Stimulated activated CD4-positive, alpha-beta T cell treated with anti-CD3 and anti-CD28 coated beads, Interleukin-4, amount 100 ng/mL, for 1 hour (primary cell): ENCODE results near the gene MRPL37.

Experiments
- DNase-seq: peaks from one replicate; pipeline ENCODE4 v3.0.0-alpha.2; 2020

Gene MRPL37

DNA sequence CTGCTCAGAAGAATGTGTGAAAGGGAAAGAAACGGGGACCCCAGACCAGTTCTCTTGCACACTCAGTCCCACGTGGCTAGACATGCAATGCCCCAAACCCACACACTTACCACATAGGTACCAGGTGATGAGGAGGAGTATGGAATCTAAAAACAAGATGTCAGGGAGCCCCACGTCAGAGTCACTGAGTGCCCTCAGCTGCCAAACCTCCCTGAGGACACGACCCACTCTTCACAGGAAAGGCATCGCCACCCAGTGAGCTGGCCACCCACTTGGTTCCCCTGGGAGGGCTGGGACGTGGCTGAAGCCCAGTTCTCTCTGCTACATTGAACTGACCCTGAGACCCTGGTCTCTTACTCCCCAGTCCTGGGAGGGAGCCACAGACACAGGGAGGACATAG is 41.4 kb downstream of the MRPL37 start:
- no peak for DNase-seq

DNA sequence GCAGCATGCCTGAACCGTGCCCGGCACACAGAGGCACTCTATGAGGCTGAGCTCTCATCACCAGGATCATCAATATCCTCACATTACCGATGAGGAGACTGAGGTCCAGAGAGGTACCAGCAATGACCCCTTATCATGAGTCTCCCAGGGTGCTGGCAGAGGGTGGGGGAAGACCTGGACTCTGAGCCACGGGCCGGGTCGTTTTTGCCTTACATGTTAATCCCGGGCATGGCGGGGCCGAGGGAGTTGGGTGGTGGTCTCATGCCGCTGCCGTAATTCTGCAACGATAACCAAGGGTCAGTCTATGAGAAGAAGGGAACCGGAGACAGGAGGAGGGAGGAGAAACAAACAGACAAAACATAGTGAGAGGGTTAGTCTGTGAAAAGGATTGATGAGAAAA is 43.1 kb downstream of the MRPL37 start:
- DNase-seq = no peak

DNA sequence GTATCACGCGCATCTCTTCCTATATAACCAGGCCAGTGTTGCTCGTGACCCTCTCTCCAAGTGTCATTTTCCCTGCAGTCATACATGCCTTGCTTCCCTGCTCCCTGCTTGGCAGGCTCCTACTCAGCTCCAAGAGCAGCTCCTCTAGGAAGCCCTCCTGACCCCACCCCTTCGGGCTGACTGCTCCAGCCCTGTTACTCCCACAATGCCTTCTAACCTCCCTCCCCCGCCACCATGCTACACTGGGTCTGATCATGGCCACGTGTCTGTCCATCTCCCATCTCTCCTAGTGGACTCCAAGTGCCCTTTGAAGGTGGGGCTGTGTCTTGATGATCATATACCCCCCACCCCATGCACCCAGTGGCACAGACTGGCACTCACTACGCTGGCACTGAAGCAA is 44.7 kb downstream of the MRPL37 start:
- DNase-seq = no peak

DNA sequence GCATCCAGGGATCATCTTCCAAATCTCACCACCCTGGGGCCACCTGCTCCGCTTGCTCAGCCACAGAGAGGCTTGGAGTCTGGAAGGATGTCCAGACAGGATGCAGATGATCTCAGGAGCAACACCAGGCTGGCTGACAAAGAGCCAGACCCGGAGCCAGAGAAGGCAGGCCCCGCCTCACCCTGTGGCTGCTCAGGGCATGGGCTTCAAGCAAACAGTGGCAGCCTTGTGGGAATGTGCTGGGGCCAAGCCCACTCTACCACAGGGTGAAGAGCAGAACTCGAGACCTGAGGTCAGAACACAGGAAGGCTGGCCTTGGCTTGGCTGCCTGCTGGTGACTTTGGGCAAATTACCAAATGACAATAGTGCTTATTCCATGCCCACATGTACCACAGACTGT is 45.5 kb downstream of the MRPL37 start:
- DNase-seq = no peak

DNA sequence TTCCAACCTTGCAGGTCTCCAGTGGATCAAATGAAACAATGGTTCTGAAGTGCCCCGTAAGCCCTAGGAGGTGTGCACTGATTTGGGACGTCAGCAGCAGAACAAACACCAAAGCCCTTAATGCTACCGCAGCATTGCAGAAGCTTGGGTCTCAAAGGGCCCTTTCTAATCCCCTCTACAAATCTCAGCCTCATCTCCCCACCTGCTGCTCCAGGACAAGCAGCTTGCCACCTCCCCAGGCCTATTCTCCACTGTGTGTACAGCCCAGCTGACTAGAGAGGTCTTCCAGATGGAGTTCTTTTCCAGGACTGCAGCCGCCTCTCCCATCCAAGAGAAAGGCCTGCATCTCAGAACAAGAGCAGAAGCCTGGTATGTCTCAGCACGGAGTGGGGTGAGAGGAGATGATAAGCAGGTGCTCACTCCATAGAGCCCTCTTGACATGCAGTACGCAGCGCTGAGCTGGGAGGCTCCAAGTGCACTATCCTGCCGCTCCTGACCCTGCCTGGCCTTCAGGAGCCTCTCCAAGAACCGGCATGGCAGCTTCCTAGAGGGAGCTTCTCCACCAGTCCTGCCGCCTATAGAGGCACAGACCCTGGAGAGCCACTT is 46.3 kb downstream of the MRPL37 start:
- no peak for DNase-seq

DNA sequence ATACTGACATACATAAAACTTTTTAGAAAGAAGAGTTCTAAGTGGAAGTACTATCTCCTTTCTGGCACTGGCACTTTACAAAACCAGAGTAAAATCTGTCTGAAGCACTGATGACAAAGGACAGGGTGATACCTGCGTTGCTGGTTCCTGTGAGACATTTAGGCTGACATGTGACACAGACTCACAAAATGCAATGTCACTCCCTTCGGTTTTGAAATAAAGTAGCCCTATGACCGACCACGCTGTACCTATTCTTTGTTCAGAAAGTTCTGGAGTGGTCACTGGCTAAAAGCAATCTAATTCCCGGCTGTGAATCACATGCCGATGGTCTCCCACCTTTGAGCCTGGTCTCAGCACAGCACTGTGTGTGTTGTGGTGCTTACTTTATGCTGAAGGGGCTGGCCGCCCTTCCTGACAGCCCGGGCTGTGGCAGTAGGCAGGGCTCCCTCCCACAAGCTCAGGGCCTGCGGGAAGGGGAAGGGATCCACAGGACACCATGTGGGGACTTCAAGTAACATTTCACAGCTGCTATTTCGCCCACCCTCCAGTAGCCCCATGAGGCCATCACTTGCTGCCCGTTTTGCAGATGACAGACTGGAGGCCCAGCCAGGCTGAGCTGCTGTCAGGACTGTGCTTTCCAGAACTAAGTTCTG is 48.0 kb downstream of the MRPL37 start:
- no peak for DNase-seq

DNA sequence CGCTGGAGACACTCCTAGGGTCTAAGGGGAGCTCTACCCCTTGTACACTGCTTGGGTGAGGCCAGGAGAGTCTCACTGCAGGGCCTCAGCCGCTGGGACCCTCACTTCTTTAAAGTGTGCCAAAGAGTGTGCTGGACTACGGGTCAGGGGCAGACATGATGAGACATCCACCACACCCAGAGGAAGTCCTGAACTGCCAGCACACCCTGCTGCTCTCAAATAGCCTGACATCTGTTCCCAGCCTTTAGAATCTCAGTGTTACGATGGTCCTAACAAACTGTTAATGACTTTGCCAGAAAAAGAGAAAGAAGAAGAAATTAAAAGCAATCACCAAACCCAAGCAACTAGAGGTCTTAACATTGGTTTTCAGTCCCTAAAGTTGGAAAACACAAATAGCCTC is 49.0 kb downstream of the MRPL37 start:
- DNase-seq = no peak

DNA sequence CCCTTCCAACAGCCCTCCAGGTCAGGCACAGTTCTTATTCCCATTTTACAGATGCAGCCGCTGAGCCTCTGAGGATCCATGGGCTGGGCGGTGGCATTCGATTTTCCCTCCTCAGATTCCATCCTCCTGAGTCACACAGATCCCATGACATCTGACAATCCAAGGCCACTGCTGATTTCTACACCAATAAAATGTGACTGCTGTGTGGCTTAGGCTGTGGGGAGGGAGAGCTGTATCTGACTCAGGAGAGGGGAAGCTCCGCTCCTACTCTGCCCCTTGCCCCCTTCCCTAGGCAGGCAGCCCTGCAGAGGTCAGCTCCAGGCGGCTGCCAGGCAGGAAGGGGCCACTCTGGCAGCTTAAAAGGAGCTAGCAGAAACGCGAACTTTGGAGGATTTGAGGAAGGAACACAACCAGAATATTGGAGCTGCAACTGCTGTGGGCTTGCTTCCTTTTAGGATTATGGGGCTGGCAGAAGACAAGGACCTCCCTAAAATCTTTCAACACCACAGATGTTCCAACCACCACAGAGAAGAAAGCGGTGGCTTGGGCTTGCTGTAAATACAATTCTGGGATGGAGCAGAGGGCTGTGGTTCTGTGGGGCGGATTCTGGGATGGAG is 50.0 kb downstream of the MRPL37 start:
- DNase-seq = no peak

DNA sequence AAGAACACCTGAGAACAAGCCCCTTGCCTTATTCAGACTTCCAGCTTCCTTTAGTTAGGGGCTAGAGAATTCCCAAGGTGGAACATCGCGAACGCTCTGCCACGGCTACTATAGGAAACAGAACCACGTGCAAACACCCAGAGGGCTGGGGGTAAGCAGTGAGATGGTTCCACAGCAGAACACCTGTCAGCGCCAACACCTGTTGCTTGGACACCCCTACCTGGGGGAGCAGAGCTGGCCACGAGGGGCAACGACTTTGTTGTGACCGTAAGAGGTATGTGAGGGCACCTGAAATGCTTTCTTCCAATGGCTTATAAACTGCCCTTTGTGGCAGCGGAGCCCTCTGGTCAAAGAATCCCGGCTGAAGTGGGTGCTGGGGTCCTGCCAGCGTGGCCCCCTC is 50.7 kb downstream of the MRPL37 start:
- no peak for DNase-seq

DNA sequence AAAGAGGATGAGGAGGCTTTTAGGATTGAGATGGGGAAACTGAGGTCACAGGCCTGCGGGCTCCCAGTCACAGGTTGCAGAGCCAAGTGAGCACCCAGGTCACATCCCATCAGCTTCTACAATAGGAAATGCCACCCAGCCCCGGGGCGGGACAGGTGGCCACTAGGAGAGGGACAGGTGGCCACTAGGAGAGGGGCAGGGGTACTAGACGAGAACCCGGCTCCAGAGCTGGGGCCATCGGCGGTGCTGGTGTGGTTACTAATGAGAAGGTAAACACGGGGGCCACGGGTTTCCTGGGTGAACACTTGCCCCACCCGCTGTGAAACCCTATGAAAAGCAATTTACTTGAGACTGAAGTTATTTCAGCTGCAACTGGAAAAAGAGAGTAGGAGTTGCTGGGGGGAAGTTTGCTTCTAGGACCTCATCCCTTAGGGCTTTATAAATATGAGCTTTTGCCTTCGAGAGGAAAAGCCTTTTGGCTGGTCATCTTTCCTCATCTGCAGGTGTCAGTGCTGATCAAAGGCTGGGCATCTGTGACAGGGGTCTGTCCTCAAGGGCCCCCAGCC is 52.5 kb downstream of the MRPL37 start:
- DNase-seq = no peak

DNA sequence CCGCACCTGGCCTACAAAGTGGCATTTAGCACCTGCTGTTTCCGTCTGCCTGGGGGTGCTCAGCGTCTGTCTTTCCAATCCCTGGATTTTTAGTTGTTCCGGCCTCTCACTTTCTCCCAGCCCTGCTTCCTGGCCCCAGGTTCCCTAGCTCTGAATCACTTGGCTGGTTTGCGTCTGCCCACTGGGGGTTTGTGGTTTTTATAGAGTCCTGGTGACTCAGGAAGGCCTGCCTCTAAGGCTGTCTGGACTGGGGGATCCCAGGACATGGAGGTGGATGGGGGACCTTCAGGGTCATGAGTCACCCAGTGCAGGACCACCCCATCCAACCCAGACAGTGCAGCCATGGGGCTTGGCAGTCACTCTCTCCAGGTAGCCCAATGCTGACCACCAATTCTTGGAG is 53.5 kb downstream of the MRPL37 start:
- no peak for DNase-seq

DNA sequence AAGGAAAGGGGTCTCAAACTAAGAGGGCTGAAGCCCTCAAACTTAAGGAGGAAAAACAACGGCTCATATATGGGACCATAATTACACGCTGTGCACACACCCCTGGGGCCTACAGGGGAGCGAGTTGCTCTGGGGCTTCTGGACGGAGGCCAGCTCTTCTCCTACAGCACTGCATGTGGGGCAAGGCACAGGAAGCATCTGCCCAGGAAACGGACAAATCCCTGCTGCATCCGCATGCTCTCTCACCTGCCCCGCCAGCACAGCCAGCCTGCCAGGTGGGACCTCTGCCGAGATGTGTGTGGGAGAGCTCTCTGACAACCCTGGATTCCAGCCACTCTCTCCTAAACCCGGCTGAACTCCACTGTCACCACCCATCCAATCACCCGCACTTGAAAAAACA is 54.1 kb downstream of the MRPL37 start:
- DNase-seq = no peak

DNA sequence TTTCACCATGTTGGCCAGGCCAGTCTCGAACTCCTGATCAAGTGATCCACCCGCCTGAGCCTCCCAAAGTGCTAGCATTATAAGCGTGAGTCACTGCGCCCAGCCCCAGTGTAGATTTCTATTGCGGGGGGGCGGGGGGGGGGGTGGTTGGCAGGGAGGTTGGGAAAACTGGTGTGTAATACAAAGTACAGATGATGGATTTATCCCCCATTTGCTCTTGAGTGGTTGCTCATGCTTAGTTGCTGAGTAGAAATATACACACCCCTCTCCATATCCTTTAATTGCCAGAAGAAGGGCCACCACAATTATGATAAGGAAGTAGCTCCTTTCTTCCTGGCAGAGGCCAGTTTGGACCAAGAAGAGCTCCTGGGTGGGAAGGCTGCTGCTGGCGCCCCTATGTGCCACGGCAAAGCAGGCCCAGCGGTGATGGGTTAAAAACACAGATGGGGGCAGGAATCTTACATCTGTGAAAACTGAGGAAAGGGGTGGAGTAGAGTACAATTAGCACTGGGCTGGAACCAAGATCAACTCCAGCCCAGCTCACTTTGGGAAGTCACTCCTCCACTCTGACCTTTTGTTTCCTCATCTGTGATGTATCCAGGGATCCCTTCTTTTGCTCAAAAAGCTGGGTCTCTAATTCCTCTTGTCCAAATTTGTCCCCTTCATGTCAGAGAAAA is 55.2 kb downstream of the MRPL37 start:
- DNase-seq = no peak

DNA sequence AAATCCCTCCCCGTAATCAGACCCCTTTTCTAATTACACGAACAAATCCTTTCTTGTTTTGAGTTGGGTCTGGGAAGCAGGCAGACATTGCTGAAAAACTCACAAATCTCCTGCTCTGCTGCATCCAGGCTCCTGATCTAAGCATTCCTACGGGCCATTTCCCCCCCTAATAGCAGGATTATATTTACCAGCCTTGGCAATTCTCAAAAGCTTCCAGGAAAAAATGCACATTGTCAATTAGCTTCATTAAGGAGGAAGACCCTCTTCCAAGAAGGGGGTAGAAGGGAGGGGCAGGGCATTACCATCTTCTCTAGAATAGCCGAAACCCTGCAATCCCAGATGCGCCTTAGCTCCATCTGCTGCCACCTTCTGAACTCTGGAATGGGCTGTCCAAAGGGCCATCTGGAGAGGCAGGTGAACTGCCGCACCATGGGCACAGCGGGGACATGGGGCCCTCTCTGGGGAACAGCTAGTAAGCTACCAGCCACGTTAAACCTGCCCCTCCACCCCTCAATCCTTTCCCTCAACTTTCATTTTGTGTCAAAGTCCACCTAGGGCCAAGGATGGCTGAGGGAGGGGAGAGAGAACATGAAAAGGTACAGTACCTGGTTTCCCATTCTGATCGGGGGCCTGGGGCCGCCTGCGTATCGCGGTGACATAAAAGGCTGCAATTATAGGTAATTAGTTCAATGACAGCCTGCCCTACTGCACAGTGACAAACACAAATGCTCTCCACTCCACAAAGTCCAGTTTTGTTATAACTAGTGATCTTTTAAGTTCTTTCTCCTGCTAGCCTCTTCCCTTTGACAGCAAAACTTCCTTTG is 56.8 kb downstream of the MRPL37 start:
- DNase-seq = no peak

DNA sequence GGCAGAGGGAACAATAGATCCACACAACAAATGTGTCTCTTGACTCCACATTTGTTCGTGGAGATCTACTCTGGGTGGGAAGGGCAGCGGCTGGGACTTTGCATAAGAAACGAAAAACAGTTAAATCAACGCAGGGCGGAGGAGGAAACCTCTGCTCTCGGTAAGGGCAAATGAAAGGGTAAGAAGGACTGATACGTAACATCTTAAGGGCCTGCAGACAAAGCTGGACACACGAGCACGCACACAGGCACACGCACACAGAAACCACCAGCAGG is 57.3 kb downstream of the MRPL37 start:
- DNase-seq = no peak

DNA sequence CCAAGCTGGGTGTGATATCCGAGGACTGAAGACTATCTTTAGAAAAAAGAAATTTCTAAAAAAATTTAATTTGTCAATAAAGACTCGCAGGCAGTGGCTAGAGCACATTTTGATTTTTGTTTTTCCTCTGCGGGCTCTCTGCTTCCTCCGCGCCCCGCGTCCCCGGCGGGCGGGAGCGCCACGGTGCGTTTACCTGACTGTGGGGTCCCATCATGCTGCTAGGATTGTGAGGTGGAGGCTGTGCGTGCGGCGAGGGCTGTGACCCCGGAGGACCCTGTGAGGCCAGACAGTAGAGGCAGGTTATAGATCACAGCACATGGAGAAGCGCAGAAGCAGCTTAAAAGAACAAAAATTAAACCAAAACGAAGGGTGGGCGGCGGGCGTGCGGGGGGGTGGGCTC is 57.9 kb downstream of the MRPL37 start:
- no peak for DNase-seq

DNA sequence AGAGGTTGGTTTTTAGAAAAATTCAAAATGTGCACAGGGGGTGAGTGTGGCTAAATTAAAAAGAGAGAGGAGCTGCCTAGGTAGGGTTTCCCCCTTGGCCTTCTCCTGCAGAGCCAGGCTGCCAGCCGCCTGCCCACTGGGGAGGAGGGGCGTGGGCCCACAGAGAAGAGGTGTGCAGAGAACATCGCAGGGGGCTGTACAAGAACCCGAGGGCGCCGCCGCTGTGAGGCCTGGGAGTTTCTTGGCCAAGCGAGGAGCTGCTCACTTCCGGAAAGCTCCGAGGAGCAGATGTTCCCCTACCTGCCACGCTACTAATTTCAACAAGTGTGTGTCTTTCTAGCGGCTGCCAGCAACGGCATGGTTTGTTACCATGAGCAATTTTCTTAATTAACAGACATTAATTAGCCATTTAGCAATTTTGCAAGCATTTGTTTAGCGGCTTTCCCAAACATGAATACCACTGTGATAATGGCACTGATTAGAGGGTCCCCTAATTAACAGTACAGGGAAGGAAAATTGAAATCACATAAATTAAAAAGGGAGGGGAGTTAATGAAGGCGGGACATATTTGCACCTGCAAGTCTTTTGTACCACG is 59.7 kb downstream of the MRPL37 start:
- no peak for DNase-seq

DNA sequence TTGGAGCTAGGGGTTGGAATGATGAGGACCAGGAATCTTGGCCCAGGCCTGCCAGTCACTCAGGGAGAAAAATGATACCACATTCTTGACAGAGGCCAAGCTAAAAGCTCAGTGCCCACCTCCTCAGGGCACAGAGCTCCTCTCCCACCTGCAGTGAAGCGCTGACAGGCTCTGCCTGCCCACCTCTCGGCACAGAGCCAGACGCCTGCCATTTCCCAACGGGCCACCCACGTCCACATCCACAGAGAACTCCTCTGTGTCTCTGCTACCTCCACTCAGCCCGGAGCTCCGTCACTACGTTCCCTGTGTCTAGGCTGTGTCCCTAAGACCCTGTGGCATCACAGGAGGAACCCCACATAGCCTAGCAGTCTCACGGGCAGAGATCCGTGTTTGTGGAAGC is 60.8 kb downstream of the MRPL37 start:
- no peak for DNase-seq

DNA sequence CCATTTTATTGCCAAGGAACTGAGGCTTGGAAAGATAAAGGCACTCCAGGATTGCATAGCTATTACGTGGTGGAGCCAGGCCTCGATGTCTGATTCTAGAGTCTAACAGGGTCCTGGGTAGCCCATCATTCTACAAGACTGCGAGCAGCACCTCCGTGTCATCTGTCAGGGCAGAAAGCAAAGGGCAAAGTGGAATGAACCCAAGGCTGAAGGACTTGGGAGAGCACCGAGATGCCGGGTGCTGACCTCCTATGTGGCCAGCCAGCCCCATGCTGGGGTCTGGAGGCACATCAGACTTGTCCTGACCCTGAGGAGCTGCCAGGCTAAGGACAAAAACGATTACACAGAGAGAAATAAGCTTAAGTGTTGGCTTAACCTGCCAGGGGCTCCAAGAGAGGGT is 62.3 kb downstream of the MRPL37 start:
- DNase-seq = no peak

DNA sequence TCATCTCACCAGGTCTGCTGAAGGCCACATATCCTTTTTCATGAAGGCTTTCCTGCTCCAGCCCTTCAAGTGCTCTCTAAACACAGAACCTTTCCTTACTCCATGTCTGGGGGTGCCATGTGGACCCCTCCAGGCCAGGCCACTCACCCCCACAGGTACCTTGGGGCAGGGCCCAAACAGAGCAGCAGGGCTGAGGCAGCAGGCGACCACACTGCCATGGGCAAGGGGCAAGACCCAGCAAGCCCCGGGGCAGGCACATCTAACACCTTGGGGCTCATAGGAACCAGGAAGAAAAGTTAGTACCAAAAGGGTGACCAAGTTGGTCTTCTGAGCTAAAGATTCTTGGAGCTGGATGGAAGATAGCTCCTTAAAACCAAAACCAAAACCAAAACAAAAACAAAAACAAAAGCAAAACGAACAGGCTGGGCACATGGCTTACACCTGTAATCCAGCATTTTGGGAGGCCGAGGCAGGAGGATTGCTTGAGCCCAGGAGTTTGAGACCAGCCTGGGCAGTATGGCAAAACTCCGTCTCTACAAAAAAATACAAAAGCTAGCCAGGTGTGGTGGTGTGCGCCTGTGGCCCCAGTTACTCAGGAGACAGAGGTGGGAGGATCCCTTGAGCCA is 63.7 kb downstream of the MRPL37 start:
- no peak for DNase-seq

DNA sequence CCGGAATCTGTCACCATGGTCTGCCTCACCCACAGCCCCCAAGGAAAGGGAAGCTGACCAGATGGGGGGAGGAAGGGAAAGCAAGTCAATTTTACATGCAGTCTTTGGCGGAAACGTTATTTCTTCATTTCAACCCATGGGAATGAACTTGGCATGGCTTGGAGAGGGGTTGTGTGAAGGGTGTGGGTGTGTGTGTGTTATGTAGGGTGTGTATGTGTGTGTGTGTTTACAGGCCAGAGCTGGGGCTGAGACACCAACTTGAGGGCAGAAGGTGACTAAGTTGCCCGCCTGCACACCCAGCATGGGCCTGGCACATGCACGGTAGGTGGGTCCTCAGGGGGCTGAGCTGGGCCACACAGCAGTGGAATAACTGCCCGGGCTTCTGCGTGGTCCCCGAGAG is 65.2 kb downstream of the MRPL37 start:
- DNase-seq = no peak

DNA sequence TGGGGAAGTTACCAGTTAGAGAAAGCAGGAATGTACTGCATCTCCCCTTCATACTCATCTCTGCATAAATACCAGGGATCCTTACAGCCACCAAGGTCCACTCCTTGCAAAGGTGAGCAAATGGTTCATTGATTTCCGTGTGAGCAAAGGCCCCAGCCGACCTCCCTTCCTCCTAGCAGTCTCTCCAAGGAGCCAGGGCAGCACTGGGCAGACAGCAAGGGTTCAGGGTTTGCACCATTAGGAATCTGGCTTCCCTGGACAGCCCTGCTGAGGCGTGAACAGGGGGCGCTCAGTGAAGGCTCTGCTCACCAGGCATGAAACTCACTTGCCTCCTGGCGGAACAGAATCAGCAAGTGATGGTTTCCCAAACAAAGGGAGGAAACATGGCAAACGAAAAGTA is 65.7 kb downstream of the MRPL37 start:
- DNase-seq = no peak
